Upper lobe of left lung (tissue), 4 donors: ENCODE results near the gene YWHAE.

ENCODE experiments used
- POLR2AphosphoS5 ChIP-seq, 2 donors: sonication (generic); formaldehyde crosslinking; IDR thresholded peaks; one replicate each; pipeline ENCODE4 v1.5.1; 2017; ENCODE audit warnings: antibody characterized with exemption in 2 of 2
- TF ChIP-seq, protein P1 (sequence below), 6 experiments: fragments of 450-650 bp in 4 of 6; fragments of 200-600 bp in 2 of 6; sonication (generic) in 2 of 6; IDR thresholded peaks; one replicate each; pipeline ENCODE4 v1.5.1; 2016 to 2019; ENCODE audit warnings: antibody characterized with exemption in 6 of 6

- TF ChIP-seq, protein P1, sequence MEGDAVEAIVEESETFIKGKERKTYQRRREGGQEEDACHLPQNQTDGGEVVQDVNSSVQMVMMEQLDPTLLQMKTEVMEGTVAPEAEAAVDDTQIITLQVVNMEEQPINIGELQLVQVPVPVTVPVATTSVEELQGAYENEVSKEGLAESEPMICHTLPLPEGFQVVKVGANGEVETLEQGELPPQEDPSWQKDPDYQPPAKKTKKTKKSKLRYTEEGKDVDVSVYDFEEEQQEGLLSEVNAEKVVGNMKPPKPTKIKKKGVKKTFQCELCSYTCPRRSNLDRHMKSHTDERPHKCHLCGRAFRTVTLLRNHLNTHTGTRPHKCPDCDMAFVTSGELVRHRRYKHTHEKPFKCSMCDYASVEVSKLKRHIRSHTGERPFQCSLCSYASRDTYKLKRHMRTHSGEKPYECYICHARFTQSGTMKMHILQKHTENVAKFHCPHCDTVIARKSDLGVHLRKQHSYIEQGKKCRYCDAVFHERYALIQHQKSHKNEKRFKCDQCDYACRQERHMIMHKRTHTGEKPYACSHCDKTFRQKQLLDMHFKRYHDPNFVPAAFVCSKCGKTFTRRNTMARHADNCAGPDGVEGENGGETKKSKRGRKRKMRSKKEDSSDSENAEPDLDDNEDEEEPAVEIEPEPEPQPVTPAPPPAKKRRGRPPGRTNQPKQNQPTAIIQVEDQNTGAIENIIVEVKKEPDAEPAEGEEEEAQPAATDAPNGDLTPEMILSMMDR (IDR thresholded peaks at IDR 0.05): no peak
- no peak for TF ChIP-seq POLR2AphosphoS5 (IDR thresholded peaks at IDR 0.05)
These were observed 47.0 kb upstream of the YWHAE start for GRCh38 chr17:1447052-1447451.
